Endothelial cell of umbilical vein (primary cell): Measurements from ENCODE around the gene MAGED1. TPM values are rescaled to one million over a fixed set of nuclear protein-coding genes. Genes with fewer than 3 reads are reported as not detected.
"Not testable (repeated sequence)": the region's sequence is repeated elsewhere in the genome, so short reads cannot be mapped to it uniquely, and the experiment has no call there.

Experiments
- BruUV-seq: library from RNA; stranded (reverse); fragments of 400-500 nt; replicated peaks from 2 replicates; lab custom pipeline; 2021; lab: Mats Ljungman, UMichigan
- CTCF ChIA-PET: fragments of 300-600, 350-600 bp; sonication (Branson Sonifier 250); formaldehyde crosslinking; loops from one replicate; lab custom pipeline; 2021; ENCODE audit warnings: antibody characterized with exemption, inconsistent platforms; lab: Charles Lee
- POLR2A ChIA-PET: fragments of 300-600, 350-600 bp; sonication (Branson Sonifier 250); formaldehyde crosslinking; loops from one replicate; lab custom pipeline; 2021; ENCODE audit warnings: antibody characterized with exemption, inconsistent platforms; lab: Charles Lee
- DNase-seq: peaks from one replicate; pipeline ENCODE4 v3.0.0-alpha.2; 2011; ENCODE audit warnings: low read depth, low spot score
- FAIRE-seq: peaks from 2 replicates; lab custom pipeline; 2011; peaks lifted over from hg19 to GRCh38; lab: Jason Lieb, UNC
- H2AFZ ChIP-seq: 2 replicates; pipeline ENCODE4 v1.6.0; 2012; ENCODE audit warnings: low read depth, low read length, control low read depth, inconsistent platforms
- H3K27ac ChIP-seq: 2 replicates; pipeline ENCODE4 v1.5.1; 2011; ENCODE audit warnings: low read depth, mild to moderate bottlenecking, control low read depth, low read length, moderate library complexity; ENCODE audit not compliant: insufficient read depth
- H3K27me3 ChIP-seq, 2 experiments: 2 replicates each; pipeline versions ENCODE4 v1.6.0 to v1.6.1; 2011; ENCODE audit warnings: low read length in 2 of 2, mixed read lengths in 1 of 2; ENCODE audit not compliant: control insufficient read depth in 2 of 2, insufficient read depth in 2 of 2
- H3K36me3 ChIP-seq, 2 experiments: 2 replicates in 1 of 2; 3 replicates in 1 of 2; pipeline ENCODE4 v1.5.1; 2011; ENCODE audit warnings: low read length in 2 of 2, mild to moderate bottlenecking in 1 of 2, moderate library complexity in 1 of 2; ENCODE audit not compliant: control insufficient read depth in 2 of 2, insufficient read depth in 2 of 2; ENCODE audit errors: extremely low read depth in 1 of 2
- H3K4me1 ChIP-seq: 3 replicates; pipeline ENCODE4 v1.5.1; 2011; ENCODE audit warnings: mild to moderate bottlenecking, low read length; ENCODE audit not compliant: control insufficient read depth, insufficient read depth; ENCODE audit errors: extremely low read depth
- H3K4me2 ChIP-seq: 2 replicates; pipeline ENCODE4 v1.6.1; 2011; ENCODE audit warnings: low read length, control low read depth, mixed read lengths; ENCODE audit not compliant: insufficient read depth
- H3K4me3 ChIP-seq, 3 experiments: fragments of 200-600 bp in 1 of 3; sonication (generic), shearing (Covaris generic) in 1 of 3; replicated peaks in 1 of 3; 2 replicates each; pipeline ENCODE4 v1.5.1; 2011 to 2016; ENCODE audit warnings: control low read depth in 3 of 3, low read length in 3 of 3, mild to moderate bottlenecking in 2 of 3, inconsistent platforms in 1 of 3, low read depth in 1 of 3, moderate library complexity in 1 of 3; ENCODE audit not compliant: insufficient read depth in 1 of 3
- H3K79me2 ChIP-seq: 2 replicates; pipeline ENCODE4 v1.6.0; 2012; ENCODE audit warnings: low read length, inconsistent platforms; ENCODE audit not compliant: control insufficient read depth, insufficient read depth
- H3K9ac ChIP-seq: replicated peaks from 2 replicates; pipeline ENCODE3; 2011; ENCODE audit warnings: low read length, control low read depth; ENCODE audit not compliant: insufficient read depth; ENCODE audit errors: extremely low read depth
- H3K9me1 ChIP-seq: replicated peaks from 3 replicates; pipeline ENCODE4 v1.6.0; 2011; ENCODE audit warnings: mild to moderate bottlenecking, low read length; ENCODE audit not compliant: control insufficient read depth, insufficient read depth; ENCODE audit errors: extremely low read depth
- H3K9me3 ChIP-seq: replicated peaks from 2 replicates; pipeline ENCODE4 v1.5.1; 2012; ENCODE audit warnings: low read length, inconsistent platforms; ENCODE audit not compliant: control insufficient read depth, insufficient read depth
- H4K20me1 ChIP-seq: replicated peaks from 2 replicates; pipeline ENCODE3; 2011; ENCODE audit warnings: mild to moderate bottlenecking, low read length; ENCODE audit not compliant: control insufficient read depth, insufficient read depth; ENCODE audit errors: extremely low read depth
- EZH2 ChIP-seq: IDR thresholded peaks from 2 replicates; pipeline ENCODE4 v1.6.1; 2012; ENCODE audit warnings: borderline replicate concordance, low read depth, mild to moderate bottlenecking, moderate library complexity, low read length, inconsistent platforms; ENCODE audit not compliant: severe bottlenecking
- FOS ChIP-seq: IDR thresholded peaks from 2 replicates; pipeline ENCODE4 v1.6.1; 2011; ENCODE audit warnings: mild to moderate bottlenecking, low read length, moderate library complexity, borderline replicate concordance; ENCODE audit not compliant: insufficient read depth
- GATA2 ChIP-seq: IDR thresholded peaks from 2 replicates; pipeline ENCODE4 v1.7.0; 2011; ENCODE audit warnings: low read depth, mild to moderate bottlenecking, moderate library complexity, mixed read lengths, low read length; ENCODE audit not compliant: insufficient read length, insufficient read depth
- JUN ChIP-seq: IDR thresholded peaks from 2 replicates; pipeline ENCODE4 v1.6.1; 2011; ENCODE audit warnings: borderline replicate concordance, low read depth; ENCODE audit not compliant: insufficient read length, insufficient read depth
- MYC ChIP-seq: IDR thresholded peaks from one replicate; pipeline ENCODE4 v1.6.1; 2011; ENCODE audit warnings: mild to moderate bottlenecking, low read depth, low read length
- POLR2A ChIP-seq: IDR thresholded peaks from 2 replicates; pipeline ENCODE4 v1.6.1; 2012; ENCODE audit warnings: low read depth, mild to moderate bottlenecking, control low read depth, low read length
- POLR2AphosphoS5 ChIP-seq: IDR thresholded peaks from 2 replicates; pipeline ENCODE4 v1.6.1; 2012; ENCODE audit warnings: low read depth, mild to moderate bottlenecking, control low read depth, low read length, moderate library complexity; ENCODE audit not compliant: insufficient read depth
- dilution Hi-C: fragments of 300-500 bp; cut with MboI; formaldehyde crosslinking; loops from one replicate; pipeline ENCODE4 v1.15.0; 2019; ENCODE audit warnings: low sequenced_read_pairs; ENCODE audit not compliant: extremely low pct_ligation_motif_present
- intact Hi-C: fragments of 100-400 bp; cut with micrococcal nuclease; formaldehyde crosslinking; loops from one replicate; pipeline ENCODE4 v1.10.0; 2022
- polyA plus RNA-seq, 4 experiments: library from polyadenylated mRNA; depleted of rRNA in 3 of 4; stranded (reverse) in 3 of 4; unstranded in 1 of 4; fragments of >200 nt; gene quantifications; 2 replicates each; pipeline versions ENCODE4 v1.2.1 to v1.2.3, GENCODE V29; 2011 to 2012; ENCODE audit warnings: missing spikeins in 1 of 4
- total RNA-seq: library from RNA; stranded (reverse); gene quantifications from 2 replicates; pipeline ENCODE4 v1.2.3, GENCODE V29; 2021
- TF ChIP-seq, protein P1 (sequence below): IDR thresholded peaks from 2 replicates; pipeline ENCODE4 v1.6.1; 2011; ENCODE audit not compliant: insufficient read depth, insufficient read length
- TF ChIP-seq, protein P2 (sequence below), 2 donors: IDR thresholded peaks; 1 replicate in 1 of 2; 2 replicates in 1 of 2; pipeline ENCODE4 v1.5.1; 2011; ENCODE audit warnings: low read length in 2 of 2, mild to moderate bottlenecking in 2 of 2, moderate library complexity in 2 of 2, control low read depth in 1 of 2, inconsistent platforms in 1 of 2, low read depth in 1 of 2; ENCODE audit not compliant: insufficient read depth in 1 of 2; ENCODE audit errors: extremely low read depth in 1 of 2

The MAGED1 gene
- total and polyA plus RNA-seq, 2 donors (not counting 3 experiments of a cell fraction or from before 2014, with no cell fraction given): 192 to 198 TPM

DNA sequence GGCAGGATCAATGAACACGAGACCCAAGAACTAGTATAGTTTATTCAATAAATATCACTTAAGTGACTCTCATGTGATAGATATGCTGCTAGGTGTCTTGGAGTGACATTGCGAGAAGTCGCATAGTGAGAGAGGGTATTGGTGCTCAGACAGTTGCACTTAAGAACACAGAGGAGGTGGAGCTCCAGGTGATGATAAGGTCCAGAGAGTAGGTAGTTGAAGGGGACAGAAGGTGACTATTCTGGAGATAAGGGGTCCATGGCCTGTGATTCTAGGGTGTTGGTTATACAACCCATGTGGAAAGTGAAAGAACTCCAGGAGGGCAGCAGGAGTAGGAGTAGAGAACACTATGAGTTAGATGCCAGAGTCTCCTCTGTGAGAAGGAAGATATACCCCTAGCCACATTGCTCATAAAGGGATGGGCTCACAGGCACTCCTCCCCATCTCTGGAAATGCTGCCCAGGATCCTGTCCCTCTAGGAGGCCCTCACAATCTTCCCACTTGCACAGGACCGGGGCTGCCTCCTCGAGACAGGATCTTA is 9.2 kb downstream of the MAGED1 start:
- no peak for DNase-seq
- dilution Hi-C loops: no loop called here
- ChIA-PET POLR2A (no interaction called here), CTCF (no interaction called here)
- H4K20me1 ChIP-seq: no peaks in the 10 kb centered on the region
- no peak for FAIRE-seq
- TF ChIP-seq POLR2AphosphoS5 (no peak), FOS (no peak), EZH2 (no peak), POLR2A (no peak), GATA2 (no peak), JUN (no peak), MYC (no peak)
- TF ChIP-seq, protein P1, sequence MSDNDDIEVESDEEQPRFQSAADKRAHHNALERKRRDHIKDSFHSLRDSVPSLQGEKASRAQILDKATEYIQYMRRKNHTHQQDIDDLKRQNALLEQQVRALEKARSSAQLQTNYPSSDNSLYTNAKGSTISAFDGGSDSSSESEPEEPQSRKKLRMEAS: no peak
- TF ChIP-seq, protein P2, sequence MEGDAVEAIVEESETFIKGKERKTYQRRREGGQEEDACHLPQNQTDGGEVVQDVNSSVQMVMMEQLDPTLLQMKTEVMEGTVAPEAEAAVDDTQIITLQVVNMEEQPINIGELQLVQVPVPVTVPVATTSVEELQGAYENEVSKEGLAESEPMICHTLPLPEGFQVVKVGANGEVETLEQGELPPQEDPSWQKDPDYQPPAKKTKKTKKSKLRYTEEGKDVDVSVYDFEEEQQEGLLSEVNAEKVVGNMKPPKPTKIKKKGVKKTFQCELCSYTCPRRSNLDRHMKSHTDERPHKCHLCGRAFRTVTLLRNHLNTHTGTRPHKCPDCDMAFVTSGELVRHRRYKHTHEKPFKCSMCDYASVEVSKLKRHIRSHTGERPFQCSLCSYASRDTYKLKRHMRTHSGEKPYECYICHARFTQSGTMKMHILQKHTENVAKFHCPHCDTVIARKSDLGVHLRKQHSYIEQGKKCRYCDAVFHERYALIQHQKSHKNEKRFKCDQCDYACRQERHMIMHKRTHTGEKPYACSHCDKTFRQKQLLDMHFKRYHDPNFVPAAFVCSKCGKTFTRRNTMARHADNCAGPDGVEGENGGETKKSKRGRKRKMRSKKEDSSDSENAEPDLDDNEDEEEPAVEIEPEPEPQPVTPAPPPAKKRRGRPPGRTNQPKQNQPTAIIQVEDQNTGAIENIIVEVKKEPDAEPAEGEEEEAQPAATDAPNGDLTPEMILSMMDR (IDR thresholded peaks at IDR 0.05; ENCODE audit: extremely low read depth in 1 of 2, insufficient read depth in 1 of 2, low read depth in 1 of 2, low read length in 2 of 2): no peak
- H3K9me3 ChIP-seq: no peaks in the 10 kb centered on the region
- BruUV-seq: no TSS peak
- intact Hi-C loops: no loop called here
- no peaks in the 10 kb centered on the region for H3K9me1 ChIP-seq
- no peak overlapping the region for H2AFZ ChIP-seq
- H3K9ac ChIP-seq: no peak overlapping the region
- H3K4me3 ChIP-seq: no peak overlapping the region
- H3K4me1 ChIP-seq: no peaks in the 10 kb centered on the region
- peaks cover 6 to 18% of the 10 kb centered on the region in 2 experiments for H3K36me3 ChIP-seq
- H3K79me2 ChIP-seq: no peaks in the 10 kb centered on the region
- no peak overlapping the region for H3K4me2 ChIP-seq
- H3K27me3 ChIP-seq: no peaks in the 10 kb centered on the region
- no peak overlapping the region for H3K27ac ChIP-seq

DNA sequence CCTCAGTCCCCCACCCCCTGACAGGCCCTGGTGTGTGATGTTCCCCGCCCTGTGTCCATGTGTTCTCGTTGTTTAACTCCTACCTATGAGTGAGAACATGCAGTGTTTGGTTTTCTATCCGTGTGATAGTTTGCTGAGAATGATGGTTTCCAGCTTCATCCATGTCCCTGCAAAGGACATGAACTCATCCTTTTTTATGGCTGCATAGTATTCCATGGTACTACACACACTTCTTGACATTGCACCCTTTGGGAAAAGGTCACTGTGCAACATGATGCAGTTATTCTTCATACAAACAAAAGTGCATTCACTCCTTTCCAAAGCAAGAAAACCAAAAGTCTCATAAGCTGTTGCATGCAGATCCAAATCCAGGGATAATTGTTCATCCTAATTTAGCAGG is 11.7 kb downstream of the MAGED1 start:
- BruUV-seq, H3K9me3 ChIP-seq, dilution Hi-C loops, H3K4me1 ChIP-seq, H3K9me1 ChIP-seq, H3K79me2 ChIP-seq, CTCF ChIA-PET, H3K27ac ChIP-seq, H3K36me3 ChIP-seq, H2AFZ ChIP-seq, FAIRE-seq, DNase-seq, H3K9ac ChIP-seq, intact Hi-C loops, H3K4me2 ChIP-seq, POLR2A ChIA-PET, H3K4me3 ChIP-seq, H3K27me3 ChIP-seq, H4K20me1 ChIP-seq: not testable (repeated sequence)
